Retina (tissue), 1 donor: ENCODE measurements around the gene NUP214.
"Not testable (repeated sequence)": the region's sequence is repeated elsewhere in the genome, so short reads cannot be mapped to it uniquely, and the experiment has no call there.

Experiments
- DNase-seq: peaks from one replicate; pipeline ENCODE4 v3.0.0-alpha.2; 2016

The NUP214 gene

GRCh38 chr9:131266266-131267229 is 141.2 kb downstream of the NUP214 start:
- no peak for DNase-seq

GRCh38 chr9:131270171-131271015 is 145.0 kb downstream of the NUP214 start:
- DNase-seq = no peak

- not testable (repeated sequence) for DNase-seq
Observed at GRCh38 chr9:131271016-131271273, 145.6 kb downstream of the NUP214 start.

- DNase-seq = no peak
Observed at GRCh38 chr9:131271506-131271931, 146.1 kb downstream of the NUP214 start.

GRCh38 chr9:131272212-131272611 is 146.8 kb downstream of the NUP214 start:
- DNase-seq = no peak

- no peak for DNase-seq
Observed at GRCh38 chr9:131273146-131273855, 147.9 kb downstream of the NUP214 start.

- no peak for DNase-seq
Observed at GRCh38 chr9:131273856-131274673, 148.7 kb downstream of the NUP214 start.

GRCh38 chr9:131274674-131275331 is 149.4 kb downstream of the NUP214 start:
- DNase-seq = no peak

- DNase-seq = no peak
Observed at GRCh38 chr9:131275332-131276093, 150.1 kb downstream of the NUP214 start.

- DNase-seq = peak; percentile 66
Observed at GRCh38 chr9:131276094-131276888, 150.9 kb downstream of the NUP214 start, which contains the start of gene FAM78A. Gene FAM78A (minus strand): TSS chr9:131276510. CDS start chr9:131276179, 331 bp downstream.

- DNase-seq = no peak
Observed at GRCh38 chr9:131276891-131277286, 151.5 kb downstream of the NUP214 start.

GRCh38 chr9:131277287-131277909 is 152.0 kb downstream of the NUP214 start:
- no peak for DNase-seq

GRCh38 chr9:131277910-131278701 is 152.7 kb downstream of the NUP214 start:
- DNase-seq = peak; percentile 76

GRCh38 chr9:131278702-131279111 is 153.3 kb downstream of the NUP214 start:
- no peak for DNase-seq

GRCh38 chr9:131279196-131279862 is 153.9 kb downstream of the NUP214 start:
- DNase-seq = no peak

- DNase-seq = no peak
Observed at GRCh38 chr9:131279863-131280570, 154.6 kb downstream of the NUP214 start.

GRCh38 chr9:131280660-131281059 is 155.3 kb downstream of the NUP214 start:
- DNase-seq = no peak
